Keratinocyte (primary cell): ENCODE results near the gene PKP2.

ENCODE experiments used
- EZH2 ChIP-seq: IDR thresholded peaks from one replicate; pipeline ENCODE4 v1.6.1; 2012; ENCODE audit warnings: inconsistent platforms, mild to moderate bottlenecking, low read length, moderate library complexity
- TF ChIP-seq, protein P1 (sequence below), 3 experiments: IDR thresholded peaks in 1 of 3; conservative IDR thresholded peaks in 1 of 3; optimal IDR thresholded peaks in 1 of 3; 2 replicates in 2 of 3; 3 replicates in 1 of 3; pipeline versions ENCODE3 to v1.5.1; 2011; ENCODE audit warnings: low read length in 3 of 3, mild to moderate bottlenecking in 3 of 3, moderate library complexity in 2 of 3, control low read depth in 1 of 3, inconsistent platforms in 1 of 3; ENCODE audit not compliant: insufficient read depth in 2 of 3; ENCODE audit errors: extremely low read depth in 1 of 3

DNA sequence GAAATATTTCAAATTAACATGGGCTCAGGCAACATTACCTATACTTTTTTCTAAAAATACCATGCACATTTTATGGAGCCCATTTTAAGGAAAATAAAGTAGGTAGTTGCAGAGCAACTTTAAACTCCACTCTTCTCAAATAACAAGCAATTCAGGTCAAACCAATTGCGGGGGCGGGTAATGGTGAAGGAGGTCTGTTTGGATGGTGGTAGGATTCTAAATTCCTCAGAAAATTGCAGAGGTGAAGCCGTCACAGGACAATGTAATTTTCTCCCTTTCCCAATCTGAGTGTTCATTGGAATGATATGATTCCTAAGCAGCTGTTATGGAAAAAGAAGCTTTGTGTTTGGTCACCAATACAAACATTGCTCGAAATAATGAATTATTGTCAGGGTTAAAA, 11.6 kb downstream of the PKP2 start:
- TF ChIP-seq, protein P1, sequence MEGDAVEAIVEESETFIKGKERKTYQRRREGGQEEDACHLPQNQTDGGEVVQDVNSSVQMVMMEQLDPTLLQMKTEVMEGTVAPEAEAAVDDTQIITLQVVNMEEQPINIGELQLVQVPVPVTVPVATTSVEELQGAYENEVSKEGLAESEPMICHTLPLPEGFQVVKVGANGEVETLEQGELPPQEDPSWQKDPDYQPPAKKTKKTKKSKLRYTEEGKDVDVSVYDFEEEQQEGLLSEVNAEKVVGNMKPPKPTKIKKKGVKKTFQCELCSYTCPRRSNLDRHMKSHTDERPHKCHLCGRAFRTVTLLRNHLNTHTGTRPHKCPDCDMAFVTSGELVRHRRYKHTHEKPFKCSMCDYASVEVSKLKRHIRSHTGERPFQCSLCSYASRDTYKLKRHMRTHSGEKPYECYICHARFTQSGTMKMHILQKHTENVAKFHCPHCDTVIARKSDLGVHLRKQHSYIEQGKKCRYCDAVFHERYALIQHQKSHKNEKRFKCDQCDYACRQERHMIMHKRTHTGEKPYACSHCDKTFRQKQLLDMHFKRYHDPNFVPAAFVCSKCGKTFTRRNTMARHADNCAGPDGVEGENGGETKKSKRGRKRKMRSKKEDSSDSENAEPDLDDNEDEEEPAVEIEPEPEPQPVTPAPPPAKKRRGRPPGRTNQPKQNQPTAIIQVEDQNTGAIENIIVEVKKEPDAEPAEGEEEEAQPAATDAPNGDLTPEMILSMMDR (optimal IDR thresholded peaks at IDR 0.05 in 1 of 3, IDR thresholded peaks at IDR 0.05 in 1 of 3, conservative IDR thresholded peaks at IDR 0.05 in 1 of 3; ENCODE audit: extremely low read depth in 1 of 3, insufficient read depth in 2 of 3, low read length in 3 of 3), result no peak
- no peak for TF ChIP-seq EZH2
